ENCODE results near the gene LBX2. TPM values are rescaled to one million over a fixed set of nuclear protein-coding genes. Genes with fewer than 3 reads are reported as not detected.

LBX2 gene
- total and polyA plus RNA-seq, 9 of the 15 experiments (the other 6 are each of a cell fraction or from before 2014, with no cell fraction given): 0.39 to 6.2 (median 1.8) TPM; not detected in 1

DNA sequence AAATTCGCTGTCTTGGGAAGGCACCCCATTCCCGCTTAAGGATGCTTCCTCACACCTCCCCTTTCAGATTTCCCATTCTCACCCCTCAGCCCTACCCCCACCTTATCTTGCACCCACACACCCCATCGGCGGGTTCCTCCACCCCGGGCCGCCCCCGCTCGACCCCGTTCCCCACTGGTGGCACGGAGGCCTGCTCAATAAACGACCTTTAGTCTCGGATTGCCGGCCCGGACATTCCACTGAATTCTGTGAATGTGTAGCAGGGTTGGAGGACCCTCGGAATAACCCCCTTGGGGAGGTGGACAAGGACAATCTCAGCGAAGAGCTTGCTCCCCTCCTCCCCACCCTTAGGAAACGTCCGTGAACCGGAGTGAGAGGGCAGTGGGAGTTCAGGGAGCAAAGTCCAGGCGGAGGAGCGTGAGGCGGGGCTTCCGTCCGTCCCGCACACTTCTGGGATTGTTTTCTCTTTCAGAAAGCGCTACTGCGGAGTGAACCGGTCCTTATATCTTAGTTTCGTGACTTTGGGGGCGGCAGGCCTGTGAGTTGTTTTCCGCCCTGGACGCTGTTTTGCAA is 2.8 kb upstream of the LBX2 start (continued):
- TF ChIP-seq, protein P1, sequence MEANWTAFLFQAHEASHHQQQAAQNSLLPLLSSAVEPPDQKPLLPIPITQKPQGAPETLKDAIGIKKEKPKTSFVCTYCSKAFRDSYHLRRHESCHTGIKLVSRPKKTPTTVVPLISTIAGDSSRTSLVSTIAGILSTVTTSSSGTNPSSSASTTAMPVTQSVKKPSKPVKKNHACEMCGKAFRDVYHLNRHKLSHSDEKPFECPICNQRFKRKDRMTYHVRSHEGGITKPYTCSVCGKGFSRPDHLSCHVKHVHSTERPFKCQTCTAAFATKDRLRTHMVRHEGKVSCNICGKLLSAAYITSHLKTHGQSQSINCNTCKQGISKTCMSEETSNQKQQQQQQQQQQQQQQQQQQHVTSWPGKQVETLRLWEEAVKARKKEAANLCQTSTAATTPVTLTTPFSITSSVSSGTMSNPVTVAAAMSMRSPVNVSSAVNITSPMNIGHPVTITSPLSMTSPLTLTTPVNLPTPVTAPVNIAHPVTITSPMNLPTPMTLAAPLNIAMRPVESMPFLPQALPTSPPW (CRISPR knock-in tag; IDR thresholded peaks at IDR 0.05): peak; percentile 62
- no peak for TF ChIP-seq ZNF212 (CRISPR knock-in tag; IDR thresholded peaks at IDR 0.05)
- TF ChIP-seq, protein P2, sequence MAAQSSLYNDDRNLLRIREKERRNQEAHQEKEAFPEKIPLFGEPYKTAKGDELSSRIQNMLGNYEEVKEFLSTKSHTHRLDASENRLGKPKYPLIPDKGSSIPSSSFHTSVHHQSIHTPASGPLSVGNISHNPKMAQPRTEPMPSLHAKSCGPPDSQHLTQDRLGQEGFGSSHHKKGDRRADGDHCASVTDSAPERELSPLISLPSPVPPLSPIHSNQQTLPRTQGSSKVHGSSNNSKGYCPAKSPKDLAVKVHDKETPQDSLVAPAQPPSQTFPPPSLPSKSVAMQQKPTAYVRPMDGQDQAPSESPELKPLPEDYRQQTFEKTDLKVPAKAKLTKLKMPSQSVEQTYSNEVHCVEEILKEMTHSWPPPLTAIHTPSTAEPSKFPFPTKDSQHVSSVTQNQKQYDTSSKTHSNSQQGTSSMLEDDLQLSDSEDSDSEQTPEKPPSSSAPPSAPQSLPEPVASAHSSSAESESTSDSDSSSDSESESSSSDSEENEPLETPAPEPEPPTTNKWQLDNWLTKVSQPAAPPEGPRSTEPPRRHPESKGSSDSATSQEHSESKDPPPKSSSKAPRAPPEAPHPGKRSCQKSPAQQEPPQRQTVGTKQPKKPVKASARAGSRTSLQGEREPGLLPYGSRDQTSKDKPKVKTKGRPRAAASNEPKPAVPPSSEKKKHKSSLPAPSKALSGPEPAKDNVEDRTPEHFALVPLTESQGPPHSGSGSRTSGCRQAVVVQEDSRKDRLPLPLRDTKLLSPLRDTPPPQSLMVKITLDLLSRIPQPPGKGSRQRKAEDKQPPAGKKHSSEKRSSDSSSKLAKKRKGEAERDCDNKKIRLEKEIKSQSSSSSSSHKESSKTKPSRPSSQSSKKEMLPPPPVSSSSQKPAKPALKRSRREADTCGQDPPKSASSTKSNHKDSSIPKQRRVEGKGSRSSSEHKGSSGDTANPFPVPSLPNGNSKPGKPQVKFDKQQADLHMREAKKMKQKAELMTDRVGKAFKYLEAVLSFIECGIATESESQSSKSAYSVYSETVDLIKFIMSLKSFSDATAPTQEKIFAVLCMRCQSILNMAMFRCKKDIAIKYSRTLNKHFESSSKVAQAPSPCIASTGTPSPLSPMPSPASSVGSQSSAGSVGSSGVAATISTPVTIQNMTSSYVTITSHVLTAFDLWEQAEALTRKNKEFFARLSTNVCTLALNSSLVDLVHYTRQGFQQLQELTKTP (IDR thresholded peaks at IDR 0.05; ENCODE audit: low read depth in 1 of 2, partially characterized antibody in 2 of 2): no peak
- no peak for TF ChIP-seq SRSF1 (IDR thresholded peaks at IDR 0.05; ENCODE audit: low read depth, low read length)
- TF ChIP-seq, protein P3, sequence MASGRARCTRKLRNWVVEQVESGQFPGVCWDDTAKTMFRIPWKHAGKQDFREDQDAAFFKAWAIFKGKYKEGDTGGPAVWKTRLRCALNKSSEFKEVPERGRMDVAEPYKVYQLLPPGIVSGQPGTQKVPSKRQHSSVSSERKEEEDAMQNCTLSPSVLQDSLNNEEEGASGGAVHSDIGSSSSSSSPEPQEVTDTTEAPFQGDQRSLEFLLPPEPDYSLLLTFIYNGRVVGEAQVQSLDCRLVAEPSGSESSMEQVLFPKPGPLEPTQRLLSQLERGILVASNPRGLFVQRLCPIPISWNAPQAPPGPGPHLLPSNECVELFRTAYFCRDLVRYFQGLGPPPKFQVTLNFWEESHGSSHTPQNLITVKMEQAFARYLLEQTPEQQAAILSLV (tag; IDR thresholded peaks at IDR 0.05): no peak
- TF ChIP-seq MAFG (tag; conservative IDR thresholded peaks at IDR 0.05): no peak
- TF ChIP-seq THRAP3 (IDR thresholded peaks at IDR 0.05; ENCODE audit: borderline replicate concordance): no peak
- TF ChIP-seq, protein P4, sequence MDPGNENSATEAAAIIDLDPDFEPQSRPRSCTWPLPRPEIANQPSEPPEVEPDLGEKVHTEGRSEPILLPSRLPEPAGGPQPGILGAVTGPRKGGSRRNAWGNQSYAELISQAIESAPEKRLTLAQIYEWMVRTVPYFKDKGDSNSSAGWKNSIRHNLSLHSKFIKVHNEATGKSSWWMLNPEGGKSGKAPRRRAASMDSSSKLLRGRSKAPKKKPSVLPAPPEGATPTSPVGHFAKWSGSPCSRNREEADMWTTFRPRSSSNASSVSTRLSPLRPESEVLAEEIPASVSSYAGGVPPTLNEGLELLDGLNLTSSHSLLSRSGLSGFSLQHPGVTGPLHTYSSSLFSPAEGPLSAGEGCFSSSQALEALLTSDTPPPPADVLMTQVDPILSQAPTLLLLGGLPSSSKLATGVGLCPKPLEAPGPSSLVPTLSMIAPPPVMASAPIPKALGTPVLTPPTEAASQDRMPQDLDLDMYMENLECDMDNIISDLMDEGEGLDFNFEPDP (CRISPR knock-in tag; IDR thresholded peaks at IDR 0.05): no peak
- TF ChIP-seq ZNF253 (CRISPR knock-in tag; conservative IDR thresholded peaks at IDR 0.05): no peak
- no peak for TF ChIP-seq POLR2H (tag; IDR thresholded peaks at IDR 0.05; ENCODE audit: low read depth)
- no peak for TF ChIP-seq SIX5 (IDR thresholded peaks at IDR 0.05; ENCODE audit: borderline replicate concordance in 1 of 2, insufficient read depth in 1 of 2, low read depth in 1 of 2, low read length in 2 of 2)
- TF ChIP-seq ZNF3 (CRISPR knock-in tag; IDR thresholded peaks at IDR 0.05): no peak
- no peak for TF ChIP-seq RBM14 (IDR thresholded peaks at IDR 0.05; ENCODE audit: borderline replicate concordance, insufficient read depth, low read depth, low read length)
- TF ChIP-seq, protein P5, sequence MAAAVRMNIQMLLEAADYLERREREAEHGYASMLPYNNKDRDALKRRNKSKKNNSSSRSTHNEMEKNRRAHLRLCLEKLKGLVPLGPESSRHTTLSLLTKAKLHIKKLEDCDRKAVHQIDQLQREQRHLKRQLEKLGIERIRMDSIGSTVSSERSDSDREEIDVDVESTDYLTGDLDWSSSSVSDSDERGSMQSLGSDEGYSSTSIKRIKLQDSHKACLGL (CRISPR knock-in tag; IDR thresholded peaks at IDR 0.05; ENCODE audit: borderline replicate concordance, poor library complexity, severe bottlenecking): no peak

All from K562 (cell line).